Body of pancreas (tissue), 4 donors: Measurements from ENCODE around the gene GGT6. TPM values are rescaled to one million over a fixed set of nuclear protein-coding genes. Genes with fewer than 3 reads are reported as not detected.
A peak's percentile ranks its signal among the peaks of the same experiment; 100 is the strongest.

Experiments
- ATAC-seq: fragments of 150-250 bp; one replicate; pipeline ENCODE4 v1.9.1; 2016
- DNase-seq, 4 donors: peaks; one replicate each; pipeline ENCODE4 v3.0.0-alpha.2; 2019
- H3K27ac ChIP-seq, 4 donors: fragments of 200-600 bp; sonication (generic); 1 replicate in 3 of 4; 2 replicates in 1 of 4; pipeline versions ENCODE4 v1.5.1 to v1.6.1; 2016 to 2019; ENCODE audit warnings: mild to moderate bottlenecking in 1 of 4, mixed read lengths in 1 of 4, moderate library complexity in 1 of 4
- H3K27me3 ChIP-seq, 2 donors: fragments of 200-600 bp; sonication (generic); one replicate each; pipeline ENCODE4 v1.6.0; 2016; ENCODE audit warnings: mild to moderate bottlenecking in 1 of 2
- H3K36me3 ChIP-seq, 2 donors: fragments of 200-600 bp; sonication (generic); replicated peaks in 1 of 2; 2 replicates each; pipeline ENCODE4 v1.5.1; 2016; ENCODE audit warnings: low read depth in 2 of 2; ENCODE audit not compliant: insufficient read depth in 1 of 2
- H3K4me1 ChIP-seq: fragments of 200-600 bp; sonication (generic); one replicate; pipeline ENCODE4 v1.6.0; 2016
- H3K4me3 ChIP-seq, 2 donors: fragments of 200-600 bp; sonication (generic); 1 replicate in 1 of 2; 2 replicates in 1 of 2; pipeline ENCODE4 v1.5.1; 2016 to 2019
- H3K9me3 ChIP-seq, 3 donors: fragments of 200-600 bp; sonication (generic); 1 replicate in 2 of 3; 2 replicates in 1 of 3; pipeline ENCODE4 v1.5.1; 2016
- CTCF ChIP-seq, 7 experiments: fragments of 450-650 bp in 4 of 7; fragments of 200-600 bp in 3 of 7; sonication (generic) in 3 of 7; IDR thresholded peaks; one replicate each; pipeline ENCODE4 v1.5.1; 2016 to 2019; ENCODE audit warnings: antibody characterized with exemption in 7 of 7
- POLR2A ChIP-seq, 3 donors: fragments of 450-650 bp; IDR thresholded peaks; one replicate each; pipeline ENCODE4 v1.6.1; 2016; ENCODE audit warnings: antibody characterized with exemption in 3 of 3, mild to moderate bottlenecking in 2 of 3
- WGBS, 2 donors: methylation state at CpG; one replicate each; pipeline ENCODE4 v1.1.5; 2017; 5-methylcytosine and 5-hydroxymethylcytosine counted together
- intact Hi-C: fragments of 100-400 bp; cut with DNase I; formaldehyde crosslinking; loops from one replicate; pipeline ENCODE4 v1.15.1; 2023
- total RNA-seq, 2 donors: library from RNA; depleted of rRNA; stranded (reverse); fragments of >200 nt; gene quantifications; one replicate each; pipeline ENCODE4 v1.1.0, GENCODE V29; 2016

The GGT6 gene
- total RNA-seq, 2 donors from 2014 or later, result 29.3 to 85.7 TPM

- no peak overlapping the region for H3K4me3 ChIP-seq
- H3K36me3 ChIP-seq, result peaks cover 17 to 18% of the 10 kb centered on the region in 2 donors
- WGBS, 2 donors, result 86 to 87% methylated on average over 5 to 8 of the region's 8 CpGs
- no peaks in the 10 kb centered on the region for H3K4me1 ChIP-seq
- intact Hi-C loops, result no loop called here
- H3K9me3 ChIP-seq, result no peaks in the 10 kb centered on the region
- TF ChIP-seq POLR2A (IDR thresholded peaks at IDR 0.05) (no peak), CTCF (IDR thresholded peaks at IDR 0.05) (no peak)
- no peaks in the 10 kb centered on the region for H3K27me3 ChIP-seq
- no peak for ATAC-seq
- no peak overlapping the region for H3K27ac ChIP-seq
- no peak for DNase-seq
These were observed 21.4 kb downstream of the GGT6 start for GRCh38 chr17:4539025-4539424.

- no peak for TF ChIP-seq POLR2A (IDR thresholded peaks at IDR 0.05)
- no peak for TF ChIP-seq CTCF (IDR thresholded peaks at IDR 0.05)
- no peaks in the 10 kb centered on the region for H3K4me1 ChIP-seq
- WGBS, 2 donors, result 76 to 78% methylated on average over 10 to 13 of the region's 13 CpGs
- ATAC-seq (no peak), DNase-seq (no peak)
- intact Hi-C loops, result no loop called here
- peak overlapping the region in 2 of 4 donors; percentile 3 to 50 for H3K27ac ChIP-seq
- H3K27me3 ChIP-seq, result no peaks in the 10 kb centered on the region
- no peak overlapping the region for H3K4me3 ChIP-seq
- H3K36me3 ChIP-seq, result peaks cover 14% of the 10 kb centered on the region in 2 donors
- H3K9me3 ChIP-seq, result no peaks in the 10 kb centered on the region
These were observed 22.0 kb downstream of the GGT6 start for GRCh38 chr17:4538236-4539002.

- H3K4me1 ChIP-seq, result no peaks in the 10 kb centered on the region
- H3K27ac ChIP-seq, result peak overlapping the region; percentile 19 to 50 (median 34)
- DNase-seq (peak in 1 of 4 donors; percentile 14), ATAC-seq (no peak)
- no peaks in the 10 kb centered on the region for H3K9me3 ChIP-seq
- TF ChIP-seq POLR2A (IDR thresholded peaks at IDR 0.05) (no peak), CTCF (IDR thresholded peaks at IDR 0.05) (no peak)
- WGBS, 2 donors, result 60 to 84% methylated on average over 1 to 18 of the region's 19 CpGs
- peaks cover 10 to 12% of the 10 kb centered on the region in 2 donors for H3K36me3 ChIP-seq
- no peaks in the 10 kb centered on the region for H3K27me3 ChIP-seq
- H3K4me3 ChIP-seq, result no peak overlapping the region
- intact Hi-C loops, result no loop called here
These were observed 22.7 kb downstream of the GGT6 start for GRCh38 chr17:4537451-4538235.

GRCh38 chr17:4536742-4537411, 23.5 kb downstream of the GGT6 start:
- peak; percentile 18 for ATAC-seq
- TF ChIP-seq POLR2A (IDR thresholded peaks at IDR 0.05) (no peak), CTCF (IDR thresholded peaks at IDR 0.05) (no peak)
- no peaks in the 10 kb centered on the region for H3K4me1 ChIP-seq
- H3K27ac ChIP-seq, result peak overlapping the region; percentile 19 to 50 (median 34)
- H3K9me3 ChIP-seq, result no peaks in the 10 kb centered on the region
- peak in 1 of 4 donors; percentile 24 for DNase-seq
- peaks cover 5 to 8% of the 10 kb centered on the region in 2 donors for H3K36me3 ChIP-seq
- intact Hi-C loops, result no loop called here
- 67 to 69% methylated on average over 13 to 18 of the region's 18 CpGs for WGBS, 2 donors
- H3K4me3 ChIP-seq, result no peak overlapping the region
- H3K27me3 ChIP-seq, result no peaks in the 10 kb centered on the region
